ENCODE measurements around the gene TRIM63. TPM values are rescaled to one million over a fixed set of nuclear protein-coding genes. Genes with fewer than 3 reads are reported as not detected.

Gene TRIM63
- total and polyA plus RNA-seq, 2 of the 8 experiments (the other 6 are each of a cell fraction or from before 2014, with no cell fraction given) = not detected

DNA sequence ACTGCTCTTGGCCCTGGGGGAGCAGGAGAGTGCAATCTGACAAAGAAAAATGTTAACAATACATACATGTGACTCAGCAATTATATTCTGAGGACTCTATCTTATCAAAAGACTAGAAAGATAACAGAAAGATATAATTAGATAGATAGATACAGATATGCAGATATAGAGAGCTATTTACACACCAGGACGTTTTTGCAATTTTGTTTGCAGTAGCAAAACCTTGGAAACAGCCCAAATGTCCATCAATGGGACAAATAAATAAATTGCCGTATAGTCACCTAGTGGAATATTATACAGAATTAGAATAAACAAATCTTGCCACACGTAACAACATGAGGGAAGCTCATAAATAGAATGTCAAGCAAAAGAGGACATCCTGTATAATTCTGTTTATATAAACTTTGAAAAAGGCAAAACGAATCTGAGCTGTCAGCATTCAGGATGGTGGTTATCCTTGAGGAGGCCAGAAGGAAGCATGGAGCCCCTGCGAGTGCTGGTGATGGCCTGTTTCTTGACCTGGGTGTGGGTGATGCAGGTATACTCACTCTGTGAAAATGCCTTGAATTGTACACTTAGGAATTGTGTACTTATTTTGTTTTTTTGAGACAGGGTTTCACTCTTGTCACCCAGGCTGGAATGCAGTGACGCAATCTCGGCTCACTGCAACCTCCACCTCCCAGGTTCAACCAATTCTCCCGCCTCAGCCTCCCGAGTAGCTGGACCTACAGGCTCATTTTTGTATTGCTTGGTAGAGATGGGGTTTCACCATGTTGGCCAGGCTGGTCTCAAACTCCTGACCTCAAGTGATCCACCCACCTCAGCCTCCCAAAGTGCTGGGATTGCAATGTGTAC, 12.8 kb upstream of the TRIM63 start:
- Histone ChIP-seq H3K79me1 (ENCODE audit: low read depth, low read length) (no peaks in the 10 kb centered on the region), H3K4me2 (ENCODE audit: insufficient read depth in 1 of 2, low read depth in 2 of 2, low read length in 2 of 2) (no peak overlapping the region), H4K8ac (ENCODE audit: extremely low read depth, insufficient read depth, low read length) (no peak overlapping the region), H3K18ac (ENCODE audit: extremely low read depth, low read length) (no peak overlapping the region), H3K9me3 (ENCODE audit: insufficient read depth in 2 of 2, low read depth in 1 of 2, low read length in 1 of 2) (no peaks in the 10 kb centered on the region), H3K27ac (ENCODE audit: low read depth, low read length) (no peak overlapping the region), H2BK5ac (ENCODE audit: low read depth, low read length) (no peak overlapping the region), H3K36me3 (ENCODE audit: control insufficient read depth in 2 of 4, insufficient read depth in 4 of 4, low read length in 3 of 4) (no peaks in the 10 kb centered on the region), H4K20me1 (replicated peaks in 1 of 2; ENCODE audit: control insufficient read depth in 1 of 2, insufficient read depth in 2 of 2, low read length in 2 of 2) (no peaks in the 10 kb centered on the region), H3K23me2 (ENCODE audit: low read depth, low read length) (no peaks in the 10 kb centered on the region), H4K5ac (ENCODE audit: insufficient read length, low read depth, low read length) (no peak overlapping the region), H2AFZ (ENCODE audit: low read length) (no peak overlapping the region), H3K4ac (replicated peaks; ENCODE audit: insufficient read length, low read depth, low read length) (no peak overlapping the region), H3K4me3 (ENCODE audit: extremely low read depth in 1 of 4, insufficient read depth in 2 of 4, low read depth in 3 of 4, low read length in 4 of 4) (no peak overlapping the region), H2BK120ac (replicated peaks; ENCODE audit: low read depth, low read length) (no peak overlapping the region), H3K79me2 (ENCODE audit: control insufficient read depth in 1 of 2, insufficient read depth in 2 of 2, low read length in 2 of 2) (no peaks in the 10 kb centered on the region), H3K14ac (ENCODE audit: insufficient read length) (no peak overlapping the region), H2BK12ac (ENCODE audit: low read depth, low read length) (no peak overlapping the region), H4K91ac (replicated peaks; ENCODE audit: insufficient read length, low read length) (no peak overlapping the region), H3K9ac (replicated peaks in 1 of 4; ENCODE audit: extremely low read depth in 1 of 4, low read depth in 3 of 4, low read length in 3 of 4) (no peak overlapping the region), H2AK5ac (ENCODE audit: low read depth, low read length) (no peak overlapping the region), H3K4me1 (replicated peaks in 1 of 4; ENCODE audit: control insufficient read depth in 3 of 4, insufficient read depth in 4 of 4, low read length in 3 of 4) (peaks cover 0 to 9% (median 6%) of the 10 kb centered on the region in 4 experiments; a peak in 4 of 7 replicates), H2BK20ac (ENCODE audit: low read length) (no peak overlapping the region), H3K56ac (replicated peaks; ENCODE audit: insufficient read length, low read depth, low read length) (no peak overlapping the region), H3K23ac (ENCODE audit: insufficient read length) (no peak overlapping the region), H2BK15ac (ENCODE audit: low read length) (no peak overlapping the region), H3K27me3 (replicated peaks in 1 of 4; ENCODE audit: control insufficient read depth in 3 of 4, extremely low read depth in 1 of 4, insufficient read depth in 3 of 4, low read length in 3 of 4) (no peaks in the 10 kb centered on the region; a peak in 1 of 7 replicates)
- CTCF ChIA-PET (ENCODE audit: partially characterized antibody) = interaction anchor here (0.6 to 1.9 kb wide), 5 partner anchors 10 to 1365 kb away, joined by 3 to 6 read pairs (median 3); partner anchors contain the start of gene CNKSR1
- DNase-seq (ENCODE audit: low read depth in 1 of 2, low spot score in 2 of 2) (no peak), FAIRE-seq (no peak)
- TF ChIP-seq CBX5 (IDR thresholded peaks at IDR 0.05; ENCODE audit: low read depth, low read length) = no peak
- TF ChIP-seq KDM1A (IDR thresholded peaks at IDR 0.05; ENCODE audit: borderline replicate concordance, low read length) = no peak
- no peak for TF ChIP-seq JUN (IDR thresholded peaks at IDR 0.05; ENCODE audit: low read depth, low read length)
- no peak for TF ChIP-seq CHD1 (IDR thresholded peaks at IDR 0.05; ENCODE audit: low read depth, low read length)
- TF ChIP-seq ATF2 (IDR thresholded peaks at IDR 0.05; ENCODE audit: low read length) = no peak
- TF ChIP-seq FOSL1 (IDR thresholded peaks at IDR 0.05; ENCODE audit: insufficient read depth, low read depth, low read length) = no peak
- no peak for TF ChIP-seq ZNF274 (IDR thresholded peaks at IDR 0.05; ENCODE audit: borderline replicate concordance, extremely low read depth, low read length)
- no peak for TF ChIP-seq RFX5 (IDR thresholded peaks at IDR 0.05; ENCODE audit: borderline replicate concordance, low read depth, low read length)
- WGBS, 2 experiments (ENCODE audit: extremely low coverage in 1 of 2, insufficient coverage in 1 of 2, insufficient read length in 1 of 2, insufficient replicate concordance in 2 of 2, low coverage in 1 of 2, low lambda C conversion rate in 2 of 2, missing lambda C conversion rate in 1 of 2) = 90% methylated on average over 9 of the region's 9 CpGs; no CpG with 5 or more reads in 1 of the 2 experiments
- POLR2A ChIA-PET (ENCODE audit: partially characterized antibody) = interaction anchor here (0.6 kb wide), 2 partner anchors 9 to 815 kb away, joined by 3 read pairs; no protein-coding TSS in a partner anchor

All from H1 (cell line).